Measurements from ENCODE around the gene DTX3.

DTX3 gene

DNA sequence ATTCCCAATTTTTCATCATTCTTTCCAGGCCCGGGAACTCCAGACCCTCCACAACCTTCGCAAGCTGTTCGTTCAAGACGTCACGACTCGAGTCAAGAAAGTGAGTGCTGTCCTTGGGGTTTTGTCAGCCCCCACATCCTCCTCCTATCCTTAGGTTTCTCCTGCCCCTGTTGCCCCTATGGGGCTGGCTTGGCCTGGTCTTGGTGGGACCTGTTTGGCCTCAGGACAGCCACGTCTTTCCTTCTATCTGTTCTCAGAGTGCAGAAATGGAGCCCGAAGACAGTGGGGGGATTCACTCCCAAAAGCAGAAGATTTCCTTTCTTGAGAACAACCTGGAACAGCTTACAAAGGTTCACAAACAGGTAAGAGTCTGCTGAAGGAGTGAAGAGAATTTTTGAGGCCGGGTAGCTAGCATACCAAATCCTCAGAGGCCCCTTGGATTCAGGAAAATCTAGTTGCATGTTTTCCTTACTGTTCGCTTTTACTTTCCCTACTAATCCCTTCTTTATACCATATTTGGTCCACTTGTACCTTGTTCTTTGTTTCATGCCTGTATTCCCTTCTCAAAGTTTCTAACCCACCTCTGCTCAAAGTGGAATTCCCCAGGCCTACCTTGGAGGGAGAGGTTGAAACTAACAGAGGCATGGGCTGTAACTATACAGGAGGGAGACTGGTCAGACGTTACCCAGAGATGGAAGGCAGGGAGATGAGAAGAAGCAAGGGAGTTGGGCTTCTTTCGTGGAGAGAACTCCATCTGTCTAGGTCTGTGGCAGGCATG, 26.5 kb upstream of the DTX3 start:
- TF ChIP-seq, protein P1, sequence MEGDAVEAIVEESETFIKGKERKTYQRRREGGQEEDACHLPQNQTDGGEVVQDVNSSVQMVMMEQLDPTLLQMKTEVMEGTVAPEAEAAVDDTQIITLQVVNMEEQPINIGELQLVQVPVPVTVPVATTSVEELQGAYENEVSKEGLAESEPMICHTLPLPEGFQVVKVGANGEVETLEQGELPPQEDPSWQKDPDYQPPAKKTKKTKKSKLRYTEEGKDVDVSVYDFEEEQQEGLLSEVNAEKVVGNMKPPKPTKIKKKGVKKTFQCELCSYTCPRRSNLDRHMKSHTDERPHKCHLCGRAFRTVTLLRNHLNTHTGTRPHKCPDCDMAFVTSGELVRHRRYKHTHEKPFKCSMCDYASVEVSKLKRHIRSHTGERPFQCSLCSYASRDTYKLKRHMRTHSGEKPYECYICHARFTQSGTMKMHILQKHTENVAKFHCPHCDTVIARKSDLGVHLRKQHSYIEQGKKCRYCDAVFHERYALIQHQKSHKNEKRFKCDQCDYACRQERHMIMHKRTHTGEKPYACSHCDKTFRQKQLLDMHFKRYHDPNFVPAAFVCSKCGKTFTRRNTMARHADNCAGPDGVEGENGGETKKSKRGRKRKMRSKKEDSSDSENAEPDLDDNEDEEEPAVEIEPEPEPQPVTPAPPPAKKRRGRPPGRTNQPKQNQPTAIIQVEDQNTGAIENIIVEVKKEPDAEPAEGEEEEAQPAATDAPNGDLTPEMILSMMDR (IDR thresholded peaks at IDR 0.05; ENCODE audit: extremely low read depth, missing control alignments): no peak
- no peak for DNase-seq (ENCODE audit: low spot score)

DNA sequence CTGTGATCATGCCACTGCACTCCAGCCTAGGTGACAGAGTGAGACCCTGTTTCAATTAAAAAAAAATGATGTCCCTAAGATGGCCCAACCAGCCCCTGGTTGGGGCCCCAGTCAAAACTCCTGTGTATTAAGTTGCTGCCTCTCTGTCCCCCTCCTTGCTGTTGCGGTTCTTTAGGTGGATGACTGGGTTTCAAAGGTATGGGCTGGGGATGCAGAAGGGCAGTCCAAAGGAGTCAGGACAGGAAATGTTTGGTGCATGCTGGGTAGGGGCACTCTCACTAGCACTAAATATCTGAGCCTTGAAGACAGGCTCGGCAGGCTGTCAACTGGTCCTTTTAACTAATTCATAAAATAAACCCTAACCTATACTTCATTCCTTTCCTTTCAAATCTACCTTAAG, 25.6 kb upstream of the DTX3 start:
- TF ChIP-seq, protein P1 (IDR thresholded peaks at IDR 0.05; ENCODE audit: extremely low read depth, missing control alignments): no peak
- DNase-seq (ENCODE audit: low spot score): no peak

DNA sequence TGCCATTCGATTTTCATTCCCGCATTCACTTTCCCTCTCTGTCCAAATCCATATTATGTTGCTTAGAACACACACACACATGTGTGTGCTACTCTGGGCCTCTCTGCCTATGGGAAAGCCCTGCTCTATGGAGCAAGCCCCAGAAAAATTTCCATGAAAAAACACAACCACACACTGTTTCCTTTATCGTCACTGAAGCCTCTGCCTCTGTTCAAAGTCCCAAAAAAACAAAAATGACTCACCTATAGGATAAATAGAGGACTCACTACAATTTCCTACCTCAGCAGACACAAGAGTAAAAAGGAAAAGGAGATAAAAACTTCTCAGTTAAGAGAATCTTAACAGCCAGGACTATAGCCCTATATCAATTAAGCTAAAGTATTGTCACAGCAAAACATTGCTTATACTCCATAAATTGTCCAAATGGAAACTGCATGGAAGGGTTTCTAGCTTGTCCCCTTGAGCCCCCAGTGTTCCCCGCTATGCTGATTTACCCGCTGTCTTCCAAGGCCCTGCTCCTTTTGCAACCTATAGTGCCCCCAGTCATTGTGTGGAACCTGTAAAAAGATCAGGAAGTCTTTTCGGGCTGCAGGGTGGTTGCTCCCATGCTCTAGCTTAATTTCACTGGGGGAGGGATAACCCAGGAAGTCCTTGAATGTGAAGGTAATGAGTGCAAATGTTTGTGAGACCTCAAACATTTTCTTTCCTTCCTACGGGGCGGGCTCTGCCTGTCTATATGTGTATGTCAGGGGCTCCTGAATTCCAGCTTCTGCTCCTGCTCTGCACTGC, 24.8 kb upstream of the DTX3 start:
- TF ChIP-seq, protein P1 (IDR thresholded peaks at IDR 0.05; ENCODE audit: extremely low read depth, missing control alignments): no peak
- no peak for DNase-seq (ENCODE audit: low spot score)

DNA sequence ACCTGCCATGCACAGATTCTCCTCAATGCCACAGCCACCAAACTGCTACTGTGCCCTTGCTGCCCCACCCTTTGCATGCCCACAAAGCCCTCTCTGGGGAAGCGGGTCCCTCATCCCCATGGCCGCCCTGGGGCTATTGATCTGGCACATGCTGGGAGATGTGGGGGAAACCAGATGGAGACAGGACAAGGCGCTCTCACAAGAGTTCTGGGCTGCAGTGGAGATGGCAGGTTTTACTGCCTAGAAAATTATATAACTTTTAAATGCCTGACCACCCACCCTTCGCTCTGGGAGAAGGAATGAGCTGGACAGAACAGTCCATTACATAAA, 24.2 kb upstream of the DTX3 start:
- no peak for DNase-seq (ENCODE audit: low spot score)
- TF ChIP-seq, protein P1 (IDR thresholded peaks at IDR 0.05; ENCODE audit: extremely low read depth, missing control alignments): no peak

DNA sequence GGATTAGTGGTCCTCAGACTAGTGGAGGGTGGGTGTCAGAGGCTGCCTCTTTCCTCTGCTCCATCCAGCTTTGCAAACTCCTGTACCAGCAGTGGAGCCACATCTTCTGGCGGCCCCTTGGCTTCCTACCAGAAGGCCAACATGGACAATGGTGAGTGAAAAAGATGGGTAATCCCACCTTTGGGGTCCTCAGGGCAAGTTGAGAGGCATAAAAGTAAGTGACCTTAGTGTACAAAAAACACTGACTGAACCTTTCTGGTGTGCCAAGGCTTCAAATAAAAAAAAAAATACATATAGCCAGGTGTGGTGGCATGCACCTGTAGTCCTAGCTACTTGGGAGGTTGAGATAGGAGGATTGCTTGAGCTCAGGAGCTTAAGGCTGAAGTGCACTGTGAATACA, 22.8 kb upstream of the DTX3 start:
- no peak for DNase-seq (ENCODE audit: low spot score)
- TF ChIP-seq, protein P1 (IDR thresholded peaks at IDR 0.05; ENCODE audit: extremely low read depth, missing control alignments): no peak

DNA sequence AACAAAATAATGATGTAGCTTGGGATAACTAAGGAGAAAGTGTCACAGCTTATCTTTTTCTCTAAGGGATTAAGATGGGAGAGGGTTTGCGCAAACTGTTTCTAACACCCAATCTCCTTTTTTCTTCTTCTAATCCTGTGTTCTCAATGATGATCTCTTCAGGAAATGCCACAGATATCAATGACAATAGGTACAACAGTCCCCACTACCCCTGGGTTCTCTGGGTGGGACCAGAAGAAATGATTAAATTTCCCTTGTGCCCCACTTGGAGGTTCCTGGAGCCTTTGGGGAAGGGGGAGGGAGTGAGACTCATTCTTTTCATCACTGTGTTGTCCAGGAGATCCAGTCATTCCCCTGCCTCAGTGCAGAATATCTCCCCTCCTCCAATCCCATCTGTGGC, 22.2 kb upstream of the DTX3 start:
- DNase-seq (ENCODE audit: low spot score): no peak
- TF ChIP-seq, protein P1 (IDR thresholded peaks at IDR 0.05; ENCODE audit: extremely low read depth, missing control alignments): no peak
